H1 (cell line): Measurements from ENCODE around the gene NELFA. TPM values are rescaled to one million over a fixed set of nuclear protein-coding genes. Genes with fewer than 3 reads are reported as not detected.

Experiments used
- RAD21 ChIP-seq, 2 experiments: IDR thresholded peaks in 1 of 2; conservative IDR thresholded peaks in 1 of 2; 2 replicates each; pipeline ENCODE4 v1.6.1; 2011; ENCODE audit warnings: low read depth in 2 of 2, low read length in 2 of 2, improper control_type of control experiment in 1 of 2, inconsistent platforms in 1 of 2, mild to moderate bottlenecking in 1 of 2, moderate library complexity in 1 of 2
- RXRA ChIP-seq: IDR thresholded peaks from 2 replicates; pipeline ENCODE4 v1.6.1; 2011; ENCODE audit warnings: low read depth, mild to moderate bottlenecking, low read length, moderate library complexity; ENCODE audit not compliant: insufficient read depth
- SIX5 ChIP-seq: IDR thresholded peaks from 2 replicates; pipeline ENCODE4 v1.6.1; 2011; ENCODE audit warnings: mild to moderate bottlenecking, low read depth, low read length
- SP1 ChIP-seq: IDR thresholded peaks from 2 replicates; pipeline ENCODE4 v1.6.1; 2011; ENCODE audit warnings: low read depth, low read length
- TAF7 ChIP-seq: optimal IDR thresholded peaks from 2 replicates; pipeline ENCODE3; 2011; ENCODE audit warnings: low read depth, mild to moderate bottlenecking, inconsistent platforms, low read length, moderate library complexity, borderline replicate concordance
- ZNF274 ChIP-seq: IDR thresholded peaks from 2 replicates; pipeline ENCODE4 v1.7.0; 2012; ENCODE audit warnings: low read length, borderline replicate concordance; ENCODE audit errors: extremely low read depth
- polyA plus RNA-seq, 7 experiments: library from polyadenylated mRNA; depleted of rRNA in 3 of 7; stranded (reverse) in 5 of 7; unstranded in 2 of 7; fragments of >200 nt in 5 of 7; fragments of 200-250 nt in 2 of 7; gene quantifications; 1 replicate in 5 of 7; 2 replicates in 1 of 7; 4 replicates in 1 of 7; pipeline versions ENCODE4 v1.2.1 to v1.2.3, GENCODE V29; 2011 to 2013; ENCODE audit warnings: missing spikeins in 2 of 7, mixed read lengths in 2 of 7
- total RNA-seq: library from RNA; stranded (reverse); fragmentation: NEBNext Ultra II Directional; extraction: Animal tissue kit (Norgen Biotek cat#: 25700); gene quantifications from 2 replicates; pipeline ENCODE4 v1.2.1, GENCODE V29; 2021

NELFA gene
- total and polyA plus RNA-seq, 2 of the 8 experiments (the other 6 are each of a cell fraction or from before 2014, with no cell fraction given), result 41.8 to 57.5 TPM

- TF ChIP-seq TAF7 (no peak), ZNF274 (no peak), SIX5 (no peak), SP1 (no peak), RAD21 (IDR thresholded peaks at IDR 0.05 in 1 of 2, conservative IDR thresholded peaks at IDR 0.05 in 1 of 2; ENCODE audit: low read depth in 2 of 2, low read length in 2 of 2) (no peak), RXRA (no peak)
- TF ChIP-seq, all 59 proteins: peak for 0
These were observed 28.1 kb upstream of the NELFA start (continued) for GRCh38 chr4:2036866-2037265.
